ENCODE data around the gene HOXC13. TPM values are rescaled to one million over a fixed set of nuclear protein-coding genes. Genes with fewer than 3 reads are reported as not detected.

The HOXC13 gene
- total and polyA plus RNA-seq, 2 of the 13 experiments (the other 11 are each of a cell fraction or from before 2014, with no cell fraction given), result 0.07 TPM; not detected in 1

GRCh38 chr12:53931844-53932581 lies 6.6 kb upstream of the HOXC13 start:
- H3K4me3 ChIP-seq (replicated peaks in 1 of 3; ENCODE audit: insufficient read depth in 1 of 3, low read depth in 2 of 3, low read length in 3 of 3), result no peak overlapping the region
- BruUV-seq (replicated peaks), result no TSS peak
- ChIA-PET POLR2A (no interaction called here), CTCF (ENCODE audit: low intra/inter-chr PET ratio, low total read pairs) (no interaction called here)
- no peaks in the 10 kb centered on the region for H3K79me2 ChIP-seq (ENCODE audit: insufficient read depth, low read length)
- WGBS (ENCODE audit: low lambda C conversion rate), result 35% methylated on average over 4 of the region's 4 CpGs
- H3K27ac ChIP-seq (ENCODE audit: extremely low read length, insufficient read depth, low read length), result no peak overlapping the region
- no peak overlapping the region for H3K9ac ChIP-seq (ENCODE audit: insufficient read depth, low read depth, low read length)
- no peak overlapping the region for H3K4me2 ChIP-seq (ENCODE audit: low read depth, low read length)
- no peak overlapping the region for H2AFZ ChIP-seq (ENCODE audit: low read length)
- in situ Hi-C loops (cut with HindIII; ENCODE audit: extremely low pct_ligation_motif_present, low pct_unique_long_range_greater_than_20kb) (loop anchor here (25.0 kb wide), 1 partner anchor 145 kb away; no protein-coding TSS in a partner anchor), intact Hi-C loops (cut with micrococcal nuclease; ENCODE audit: unreplicated experiment) (no loop called here)
- no peak for DNase-seq (ENCODE audit: low spot score)
- peaks cover 6 to 95% of the 10 kb centered on the region in 2 experiments; a peak in 4 of 5 replicates for H3K27me3 ChIP-seq (ENCODE audit: control insufficient read depth in 1 of 2, insufficient read depth in 2 of 2, low read length in 2 of 2)
- FAIRE-seq, result no peak
- no peaks in the 10 kb centered on the region for H4K20me1 ChIP-seq (ENCODE audit: insufficient read depth, low read length)
- ATAC-seq, result no peak
- no peaks in the 10 kb centered on the region for H3K9me3 ChIP-seq (ENCODE audit: low read length)
- no peaks in the 10 kb centered on the region for H3K36me3 ChIP-seq (replicated peaks in 1 of 2; ENCODE audit: control insufficient read depth in 1 of 2, insufficient read depth in 2 of 2, low read length in 2 of 2)
- no peaks in the 10 kb centered on the region for H3K4me1 ChIP-seq (ENCODE audit: insufficient read depth, low read length)
- no peak for TF ChIP-seq ZSCAN9 (CRISPR knock-in tag; IDR thresholded peaks at IDR 0.05; ENCODE audit: borderline replicate concordance)
- no peak for TF ChIP-seq ZBTB14 (CRISPR knock-in tag; IDR thresholded peaks at IDR 0.05)
- no peak for TF ChIP-seq ATRX (CRISPR knock-in tag; IDR thresholded peaks at IDR 0.05; ENCODE audit: borderline replicate concordance)
- no peak for TF ChIP-seq ZGPAT (CRISPR knock-in tag; IDR thresholded peaks at IDR 0.05)
- TF ChIP-seq HNRNPL (IDR thresholded peaks at IDR 0.05; ENCODE audit: low read depth, low read length), result no peak
- no peak for TF ChIP-seq TERF1 (CRISPR knock-in tag; IDR thresholded peaks at IDR 0.05)
- no peak for TF ChIP-seq ZNF136 (CRISPR knock-in tag; IDR thresholded peaks at IDR 0.05; ENCODE audit: low read depth)
- no peak for TF ChIP-seq MLLT10 (CRISPR knock-in tag; IDR thresholded peaks at IDR 0.05)
- TF ChIP-seq CREB3 (CRISPR knock-in tag; IDR thresholded peaks at IDR 0.05), result no peak
- no peak for TF ChIP-seq POLR2A (IDR thresholded peaks at IDR 0.05; ENCODE audit: insufficient read depth in 1 of 2, low read depth in 2 of 2, low read length in 2 of 2)
- TF ChIP-seq ZSCAN31 (CRISPR knock-in tag; IDR thresholded peaks at IDR 0.05; ENCODE audit: low read depth), result no peak
- TF ChIP-seq CENPBD1 (CRISPR knock-in tag; IDR thresholded peaks at IDR 0.05; ENCODE audit: borderline replicate concordance, low read depth), result no peak
- no peak for TF ChIP-seq ZNF609 (CRISPR knock-in tag; IDR thresholded peaks at IDR 0.05; ENCODE audit: borderline replicate concordance)
- no peak for TF ChIP-seq ZNF24 (IDR thresholded peaks at IDR 0.05)

Measured in HepG2 (cell line).